Progenitor cell of endocrine pancreas (in vitro differentiated cells): ENCODE data around the gene FAR2. TPM values are rescaled to one million over a fixed set of nuclear protein-coding genes. Genes with fewer than 3 reads are reported as not detected.
"Not testable (repeated sequence)": the region's sequence is repeated elsewhere in the genome, so short reads cannot be mapped to it uniquely, and the experiment has no call there.

ENCODE experiments used
- DNase-seq: peaks from one replicate; pipeline ENCODE4 v3.0.0; 2021; ENCODE audit warnings: low spot score; ENCODE audit not compliant: unreplicated experiment
- H3K27ac Mint-ChIP-seq: 2 replicates; pipeline ENCODE4 v1.8.0; 2021; ENCODE audit warnings: mild to moderate bottlenecking, moderate library complexity, mixed read lengths
- H3K27me3 Mint-ChIP-seq: 2 replicates; pipeline ENCODE4 v1.8.0; 2021; ENCODE audit warnings: mixed read lengths
- H3K36me3 Mint-ChIP-seq: 2 replicates; pipeline ENCODE4 v1.8.0; 2022; ENCODE audit warnings: mixed read lengths; ENCODE audit not compliant: insufficient read depth
- H3K4me1 Mint-ChIP-seq: 2 replicates; pipeline ENCODE4 v1.8.0; 2021; ENCODE audit warnings: low read depth, mixed read lengths
- H3K4me3 Mint-ChIP-seq: 2 replicates; pipeline ENCODE4 v1.8.0; 2021; ENCODE audit warnings: low read depth, mild to moderate bottlenecking, moderate library complexity, mixed read lengths
- H3K9me3 Mint-ChIP-seq: 2 replicates; pipeline ENCODE4 v1.8.0; 2021; ENCODE audit warnings: low read depth, mixed read lengths
- total RNA-seq: library from RNA; stranded (reverse); gene quantifications from 2 replicates; pipeline ENCODE4 v1.2.1, GENCODE V29; 2021
- TF ChIP-seq, protein P1 (sequence below): fragments of 200-600 bp; sonication (generic); IDR thresholded peaks from one replicate; pipeline ENCODE4 v1.5.0; 2021; ENCODE audit warnings: antibody characterized with exemption, mild to moderate bottlenecking; ENCODE audit not compliant: unreplicated experiment

Gene FAR2
- total RNA-seq, 1 donor from 2014 or later = 4.8 TPM

DNA sequence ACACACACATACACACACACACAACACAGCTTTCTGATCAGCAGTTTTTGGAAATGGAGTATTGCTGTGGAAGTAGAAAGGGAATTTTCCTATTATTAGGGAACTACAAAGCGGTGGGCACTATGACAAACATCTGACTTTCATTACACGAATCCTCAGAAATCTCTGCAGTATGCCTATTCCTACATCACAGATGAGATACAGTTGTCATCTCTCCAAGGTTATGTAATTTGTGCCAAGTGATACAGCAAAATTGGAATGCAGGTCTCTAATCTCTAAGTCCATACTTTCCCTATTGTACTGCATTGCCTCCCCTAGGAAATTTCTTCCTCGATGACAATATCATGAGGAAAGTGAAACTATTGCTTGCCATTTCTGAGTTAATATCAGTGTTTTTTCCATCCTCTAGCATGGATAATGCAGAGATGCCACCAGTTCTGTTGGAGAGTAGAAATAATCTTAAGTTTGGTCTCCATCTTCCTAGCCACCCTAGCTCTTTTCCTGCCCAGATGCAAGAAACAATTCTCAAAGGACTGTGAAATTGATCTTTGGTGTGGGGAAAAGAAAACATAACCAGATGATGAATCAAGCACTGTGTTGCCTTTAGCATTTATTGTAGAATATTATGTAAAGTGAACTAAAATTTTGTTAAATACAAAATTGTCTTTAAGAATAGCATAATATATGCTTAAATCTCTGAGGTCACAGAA, 137.2 kb downstream of the FAR2 start:
- Mint-ChIP-seq H3K27ac (no peak overlapping the region), H3K36me3 (peaks cover 4% of the 10 kb centered on the region), H3K9me3 (peaks cover 18% of the 10 kb centered on the region), H3K27me3 (no peaks in the 10 kb centered on the region), H3K4me1 (no peaks in the 10 kb centered on the region), H3K4me3 (no peak overlapping the region)
- TF ChIP-seq, protein P1, sequence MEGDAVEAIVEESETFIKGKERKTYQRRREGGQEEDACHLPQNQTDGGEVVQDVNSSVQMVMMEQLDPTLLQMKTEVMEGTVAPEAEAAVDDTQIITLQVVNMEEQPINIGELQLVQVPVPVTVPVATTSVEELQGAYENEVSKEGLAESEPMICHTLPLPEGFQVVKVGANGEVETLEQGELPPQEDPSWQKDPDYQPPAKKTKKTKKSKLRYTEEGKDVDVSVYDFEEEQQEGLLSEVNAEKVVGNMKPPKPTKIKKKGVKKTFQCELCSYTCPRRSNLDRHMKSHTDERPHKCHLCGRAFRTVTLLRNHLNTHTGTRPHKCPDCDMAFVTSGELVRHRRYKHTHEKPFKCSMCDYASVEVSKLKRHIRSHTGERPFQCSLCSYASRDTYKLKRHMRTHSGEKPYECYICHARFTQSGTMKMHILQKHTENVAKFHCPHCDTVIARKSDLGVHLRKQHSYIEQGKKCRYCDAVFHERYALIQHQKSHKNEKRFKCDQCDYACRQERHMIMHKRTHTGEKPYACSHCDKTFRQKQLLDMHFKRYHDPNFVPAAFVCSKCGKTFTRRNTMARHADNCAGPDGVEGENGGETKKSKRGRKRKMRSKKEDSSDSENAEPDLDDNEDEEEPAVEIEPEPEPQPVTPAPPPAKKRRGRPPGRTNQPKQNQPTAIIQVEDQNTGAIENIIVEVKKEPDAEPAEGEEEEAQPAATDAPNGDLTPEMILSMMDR = no peak
- DNase-seq = no peak

DNA sequence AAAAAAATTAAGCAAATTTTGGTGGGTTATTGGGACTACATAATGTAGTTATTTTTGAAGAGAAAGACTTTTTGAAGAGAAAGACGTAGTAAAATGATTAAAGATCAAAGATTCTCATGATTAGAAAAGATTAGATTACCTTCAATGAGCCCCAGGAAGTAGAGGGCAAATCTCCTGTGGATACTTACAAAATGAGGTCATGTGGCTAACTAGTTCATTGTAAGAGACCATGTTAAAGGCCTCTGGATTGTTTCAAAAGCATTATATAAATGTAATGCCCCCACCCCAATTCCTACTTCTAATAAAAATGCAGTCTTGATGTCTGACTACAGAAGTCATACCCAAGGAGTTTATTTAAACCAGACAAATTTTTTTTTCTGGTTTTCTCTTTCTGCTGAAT, 138.5 kb downstream of the FAR2 start:
- Mint-ChIP-seq H3K27ac (no peak overlapping the region), H3K27me3 (no peaks in the 10 kb centered on the region), H3K4me3 (no peak overlapping the region), H3K4me1 (no peaks in the 10 kb centered on the region), H3K9me3 (peaks cover 18% of the 10 kb centered on the region), H3K36me3 (peaks cover 4% of the 10 kb centered on the region)
- DNase-seq = no peak
- TF ChIP-seq, protein P1 = no peak

DNA sequence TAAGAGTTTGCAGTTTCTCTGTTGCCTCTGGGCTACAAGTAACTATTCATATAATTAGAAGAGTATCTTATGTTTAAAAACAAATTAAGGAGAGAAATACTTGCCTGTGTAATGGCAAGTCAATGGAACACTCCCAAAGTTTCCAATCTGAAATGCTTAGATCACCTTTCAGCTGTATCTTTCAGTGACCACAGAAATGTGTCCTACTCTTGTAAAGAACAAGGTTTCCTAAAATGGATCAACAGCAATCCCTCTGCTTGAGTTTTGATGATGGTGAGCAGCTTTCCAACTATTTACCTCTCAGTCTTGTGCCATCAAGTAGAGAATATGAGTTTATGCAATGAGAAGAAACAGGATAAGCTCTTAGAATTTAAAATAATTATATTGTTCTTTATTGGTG, 139.0 kb downstream of the FAR2 start:
- Mint-ChIP-seq H3K4me3 (no peak overlapping the region), H3K9me3 (peaks cover 18% of the 10 kb centered on the region), H3K36me3 (peaks cover 4% of the 10 kb centered on the region), H3K27ac (no peak overlapping the region), H3K4me1 (no peaks in the 10 kb centered on the region), H3K27me3 (no peaks in the 10 kb centered on the region)
- DNase-seq = no peak
- TF ChIP-seq, protein P1 = no peak

DNA sequence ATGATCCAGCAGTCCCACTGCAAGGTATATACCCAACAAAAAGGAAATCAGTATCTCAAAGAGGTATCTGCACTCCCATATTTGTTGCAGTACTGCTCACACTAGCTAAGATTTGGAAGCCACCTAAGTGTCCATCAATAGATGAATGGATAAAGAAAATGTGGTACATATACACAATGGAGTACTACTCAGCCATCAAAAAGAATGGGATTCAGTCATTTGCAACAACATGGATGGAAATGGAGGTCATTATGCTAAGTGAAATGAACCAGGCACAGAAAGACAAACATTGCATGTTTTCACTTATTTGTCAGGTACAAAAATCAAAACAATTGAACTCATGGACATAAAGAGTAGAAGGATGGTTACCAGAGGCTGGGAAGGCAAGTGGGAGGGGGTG, 141.4 kb downstream of the FAR2 start:
- H3K4me1 Mint-ChIP-seq, H3K27ac Mint-ChIP-seq, H3K4me3 Mint-ChIP-seq, H3K27me3 Mint-ChIP-seq, DNase-seq, H3K36me3 Mint-ChIP-seq: not testable (repeated sequence)
- H3K9me3 Mint-ChIP-seq = peaks cover 14% of the 10 kb centered on the region

DNA sequence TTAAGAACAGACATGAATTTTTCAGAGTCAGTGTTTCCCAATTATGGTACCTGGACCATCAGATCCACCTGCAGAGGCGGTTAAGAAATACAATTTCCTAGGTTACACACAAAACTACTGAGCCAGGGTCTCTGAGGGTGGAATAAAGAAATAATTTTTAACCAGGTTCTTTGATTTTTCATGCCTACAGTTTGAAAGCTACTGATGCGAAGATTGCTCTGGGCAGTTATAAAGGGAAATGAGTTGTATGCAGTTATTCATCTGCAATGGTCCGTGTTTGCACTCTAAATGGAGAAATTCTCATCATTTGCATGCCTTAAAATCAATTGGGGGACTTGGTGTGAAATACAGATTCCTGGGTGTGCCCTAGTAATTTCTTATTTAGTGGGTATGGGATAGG, 142.1 kb downstream of the FAR2 start:
- no peak for DNase-seq
- TF ChIP-seq, protein P1 = no peak
- H3K27ac Mint-ChIP-seq = no peak overlapping the region
- H3K4me3 Mint-ChIP-seq = no peak overlapping the region
- peaks cover 14% of the 10 kb centered on the region for H3K9me3 Mint-ChIP-seq
- no peaks in the 10 kb centered on the region for H3K27me3 Mint-ChIP-seq
- H3K4me1 Mint-ChIP-seq = no peaks in the 10 kb centered on the region
- peaks cover 4% of the 10 kb centered on the region for H3K36me3 Mint-ChIP-seq

DNA sequence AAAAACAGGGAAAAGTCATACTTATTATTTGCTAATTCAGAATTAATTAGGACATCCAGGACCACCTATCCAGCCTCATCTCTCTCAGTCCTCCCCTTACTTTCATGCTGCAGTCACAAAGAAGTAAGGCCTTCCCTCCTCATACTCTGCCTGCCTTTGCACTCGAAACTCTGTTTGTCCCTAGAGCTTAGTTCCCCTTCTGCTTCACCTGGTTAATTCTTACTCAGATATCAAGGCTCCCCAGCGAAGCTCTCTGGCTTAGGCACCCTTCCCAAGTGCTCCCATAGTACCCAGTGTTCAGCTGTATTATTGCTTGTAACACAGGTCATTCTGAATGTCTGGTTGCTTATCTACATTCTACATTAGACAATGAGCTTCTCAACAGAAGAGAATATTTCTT, 150.6 kb downstream of the FAR2 start:
- DNase-seq = no peak
- Mint-ChIP-seq H3K9me3 (no peaks in the 10 kb centered on the region), H3K4me1 (peaks cover 8% of the 10 kb centered on the region)

More for the DNA sequence above, 150.6 kb downstream of the FAR2 start:
- H3K36me3 Mint-ChIP-seq = no peaks in the 10 kb centered on the region
- TF ChIP-seq, protein P1 = no peak
- no peak overlapping the region for H3K27ac Mint-ChIP-seq
- no peak overlapping the region for H3K4me3 Mint-ChIP-seq
- no peaks in the 10 kb centered on the region for H3K27me3 Mint-ChIP-seq
